Measurements from ENCODE around the gene SPACA6. TPM values are rescaled to one million over a fixed set of nuclear protein-coding genes. Genes with fewer than 3 reads are reported as not detected.

Gene SPACA6
- total and polyA plus RNA-seq, 2 donors from 2014 or later: 18.9 to 25.4 TPM

DNA sequence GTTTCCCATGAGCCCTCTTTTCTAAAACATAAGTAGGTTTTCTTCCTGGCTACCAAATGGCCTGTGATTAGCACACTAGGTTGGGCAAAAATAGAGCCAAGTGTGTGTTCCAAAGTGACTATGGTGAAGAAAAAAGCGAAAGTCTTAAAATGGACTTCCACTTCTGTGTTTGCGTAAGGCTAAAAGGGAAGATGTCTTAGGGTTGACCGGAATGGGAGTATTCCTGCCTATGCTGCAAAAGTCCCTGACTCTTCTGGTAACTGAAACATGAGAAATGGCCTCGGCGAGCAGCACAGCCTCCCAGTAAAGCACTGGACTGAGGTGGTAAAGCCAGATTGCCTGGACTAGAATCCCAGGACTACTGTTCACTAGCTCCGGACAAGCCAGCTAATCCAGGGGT, 61.0 kb downstream of the SPACA6 start:
- FAIRE-seq: no peak
- Histone ChIP-seq H3K4me3 (ENCODE audit: low read length in 3 of 3) (no peak overlapping the region), H3K4me1 (ENCODE audit: control insufficient read depth in 2 of 3, insufficient read depth in 2 of 3, low read depth in 1 of 3, low read length in 3 of 3) (no peaks in the 10 kb centered on the region), H3K27ac (ENCODE audit: low read depth in 2 of 2, low read length in 2 of 2) (no peak overlapping the region), H3K9me3 (ENCODE audit: control insufficient read depth in 2 of 3, insufficient read depth in 1 of 3, low read length in 3 of 3) (no peaks in the 10 kb centered on the region), H3K27me3 (ENCODE audit: control insufficient read depth, insufficient read depth, low read length) (no peaks in the 10 kb centered on the region), H3K36me3 (ENCODE audit: control insufficient read depth in 2 of 3, insufficient read depth in 3 of 3, low read length in 3 of 3) (no peaks in the 10 kb centered on the region), H3K9ac (ENCODE audit: low read length in 3 of 3) (no peak overlapping the region)
- no peak for DNase-seq
- intact Hi-C loops (cut with DNase I): no loop called here
- TF ChIP-seq, protein P1, sequence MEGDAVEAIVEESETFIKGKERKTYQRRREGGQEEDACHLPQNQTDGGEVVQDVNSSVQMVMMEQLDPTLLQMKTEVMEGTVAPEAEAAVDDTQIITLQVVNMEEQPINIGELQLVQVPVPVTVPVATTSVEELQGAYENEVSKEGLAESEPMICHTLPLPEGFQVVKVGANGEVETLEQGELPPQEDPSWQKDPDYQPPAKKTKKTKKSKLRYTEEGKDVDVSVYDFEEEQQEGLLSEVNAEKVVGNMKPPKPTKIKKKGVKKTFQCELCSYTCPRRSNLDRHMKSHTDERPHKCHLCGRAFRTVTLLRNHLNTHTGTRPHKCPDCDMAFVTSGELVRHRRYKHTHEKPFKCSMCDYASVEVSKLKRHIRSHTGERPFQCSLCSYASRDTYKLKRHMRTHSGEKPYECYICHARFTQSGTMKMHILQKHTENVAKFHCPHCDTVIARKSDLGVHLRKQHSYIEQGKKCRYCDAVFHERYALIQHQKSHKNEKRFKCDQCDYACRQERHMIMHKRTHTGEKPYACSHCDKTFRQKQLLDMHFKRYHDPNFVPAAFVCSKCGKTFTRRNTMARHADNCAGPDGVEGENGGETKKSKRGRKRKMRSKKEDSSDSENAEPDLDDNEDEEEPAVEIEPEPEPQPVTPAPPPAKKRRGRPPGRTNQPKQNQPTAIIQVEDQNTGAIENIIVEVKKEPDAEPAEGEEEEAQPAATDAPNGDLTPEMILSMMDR (IDR thresholded peaks at IDR 0.05; ENCODE audit: borderline replicate concordance, extremely low read depth, insufficient read depth): no peak

DNA sequence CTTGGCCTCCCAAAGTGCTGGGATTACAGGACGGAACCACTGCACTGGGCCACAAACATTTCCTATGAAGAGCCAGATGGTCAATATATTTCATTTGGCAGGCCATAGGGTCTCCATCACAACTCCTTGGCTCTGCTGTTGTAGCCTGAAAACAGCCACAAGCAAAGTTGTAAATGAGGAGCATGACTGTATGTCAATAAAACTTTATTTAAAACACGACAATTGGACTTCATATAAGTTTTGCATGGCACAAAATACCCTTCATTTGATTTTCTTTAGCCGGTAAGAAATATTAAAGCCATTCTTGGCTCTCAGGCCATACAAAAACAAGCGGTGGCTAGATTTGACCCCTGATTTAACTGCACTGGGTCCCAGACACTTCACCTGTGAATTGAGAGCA, 61.6 kb downstream of the SPACA6 start:
- no peak for FAIRE-seq
- TF ChIP-seq, protein P1 (IDR thresholded peaks at IDR 0.05; ENCODE audit: borderline replicate concordance, extremely low read depth, insufficient read depth): no peak
- Histone ChIP-seq H3K27ac (ENCODE audit: low read depth in 2 of 2, low read length in 2 of 2) (no peak overlapping the region), H3K27me3 (ENCODE audit: control insufficient read depth, insufficient read depth, low read length) (no peaks in the 10 kb centered on the region), H3K36me3 (ENCODE audit: control insufficient read depth in 2 of 3, insufficient read depth in 3 of 3, low read length in 3 of 3) (no peaks in the 10 kb centered on the region), H3K9me3 (ENCODE audit: control insufficient read depth in 2 of 3, insufficient read depth in 1 of 3, low read length in 3 of 3) (no peaks in the 10 kb centered on the region), H3K4me3 (ENCODE audit: low read length in 3 of 3) (no peak overlapping the region), H3K4me1 (ENCODE audit: control insufficient read depth in 2 of 3, insufficient read depth in 2 of 3, low read depth in 1 of 3, low read length in 3 of 3) (no peaks in the 10 kb centered on the region), H3K9ac (ENCODE audit: low read length in 3 of 3) (no peak overlapping the region)
- intact Hi-C loops (cut with DNase I): no loop called here
- DNase-seq: no peak

Small RNA genes lying within 50 kb of the gene (microRNA-seq; reads per million reads assigned to microRNA genes)
- gene MIR125A (5,700 reads per million, percentile 93 among the genes with 10 or more reads in this experiment), gene MIR99B (3,062 reads per million, percentile 87 among the genes with 10 or more reads in this experiment), gene MIRLET7E (3,064 reads per million, percentile 87 among the genes with 10 or more reads in this experiment)

Other genes with a start within 250 kb of the SPACA6 start
- gene SIGLEC8, start 234.9 kb upstream of the SPACA6 start, total RNA-seq: 1.8 TPM
- not detected for gene SIGLEC8, start 234.9 kb upstream of the SPACA6 start, polyA plus RNA-seq (ENCODE audit: insufficient read depth, low read depth, low replicate concordance)
- gene CEACAM18, start 214.8 kb upstream of the SPACA6 start, total RNA-seq: not detected
- gene CEACAM18, start 214.8 kb upstream of the SPACA6 start, polyA plus RNA-seq (ENCODE audit: insufficient read depth, low read depth, low replicate concordance): not detected
- gene SIGLEC12, start 191.5 kb upstream of the SPACA6 start, total RNA-seq: 0.66 TPM
- gene SIGLEC12, start 191.5 kb upstream of the SPACA6 start, polyA plus RNA-seq (ENCODE audit: insufficient read depth, low read depth, low replicate concordance): not detected
- 4.8 TPM for gene SIGLEC6, start 161.7 kb upstream of the SPACA6 start, total RNA-seq
- not detected for gene SIGLEC6, start 161.7 kb upstream of the SPACA6 start, polyA plus RNA-seq (ENCODE audit: insufficient read depth, low read depth, low replicate concordance)
- 20.1 TPM for gene ZNF175, start 122.0 kb upstream of the SPACA6 start, total RNA-seq
- gene ZNF175, start 122.0 kb upstream of the SPACA6 start, polyA plus RNA-seq (ENCODE audit: insufficient read depth, low read depth, low replicate concordance): 3.3 TPM
- gene SIGLEC5, start 62.9 kb upstream of the SPACA6 start, total RNA-seq: not detected
- gene SIGLEC5, start 62.9 kb upstream of the SPACA6 start, polyA plus RNA-seq (ENCODE audit: insufficient read depth, low read depth, low replicate concordance): not detected
- 11.5 TPM for gene SIGLEC14, start 46.5 kb upstream of the SPACA6 start, total RNA-seq
- gene SIGLEC14, start 46.5 kb upstream of the SPACA6 start, polyA plus RNA-seq (ENCODE audit: insufficient read depth, low read depth, low replicate concordance): 0.26 TPM
- gene HAS1, start 30.7 kb downstream of the SPACA6 start, total RNA-seq: not detected
- gene HAS1, start 30.7 kb downstream of the SPACA6 start, polyA plus RNA-seq (ENCODE audit: insufficient read depth, low read depth, low replicate concordance): not detected
- gene FPR1, start 58.5 kb downstream of the SPACA6 start, total RNA-seq: 16.6 TPM
- gene FPR1, start 58.5 kb downstream of the SPACA6 start, polyA plus RNA-seq (ENCODE audit: insufficient read depth, low read depth, low replicate concordance): 2.2 TPM
- 2.3 TPM for gene FPR2, start 67.8 kb downstream of the SPACA6 start, total RNA-seq
- not detected for gene FPR2, start 67.8 kb downstream of the SPACA6 start, polyA plus RNA-seq (ENCODE audit: insufficient read depth, low read depth, low replicate concordance)
- gene FPR3, start 101.8 kb downstream of the SPACA6 start, total RNA-seq: 8.5 TPM
- 1.1 TPM for gene FPR3, start 101.8 kb downstream of the SPACA6 start, polyA plus RNA-seq (ENCODE audit: insufficient read depth, low read depth, low replicate concordance)
- 19.0 TPM for gene ZNF577, start 194.6 kb downstream of the SPACA6 start, total RNA-seq
- 32.2 TPM for gene ZNF577, start 194.6 kb downstream of the SPACA6 start, polyA plus RNA-seq (ENCODE audit: insufficient read depth, low read depth, low replicate concordance)
- gene ZNF649, start 211.7 kb downstream of the SPACA6 start, total RNA-seq: 16.2 TPM
- gene ZNF649, start 211.7 kb downstream of the SPACA6 start, polyA plus RNA-seq (ENCODE audit: insufficient read depth, low read depth, low replicate concordance): 4.9 TPM
- gene ZNF613, start 234.1 kb downstream of the SPACA6 start, total RNA-seq: 6.9 TPM
- gene ZNF613, start 234.1 kb downstream of the SPACA6 start, polyA plus RNA-seq (ENCODE audit: insufficient read depth, low read depth, low replicate concordance): 5.8 TPM

All from kidney (tissue), 14 donors.